ENCODE results near the gene CPT1B.
"Not testable (repeated sequence)": the region's sequence is repeated elsewhere in the genome, so short reads cannot be mapped to it uniquely, and the experiment has no call there.

The CPT1B gene

GRCh38 chr22:50547263-50547985 is 30.8 kb downstream of the CPT1B start:
- FAIRE-seq (no peak), DNase-seq (ENCODE audit: low spot score) (no peak)

GRCh38 chr22:50546326-50547262 is 31.6 kb downstream of the CPT1B start:
- DNase-seq (ENCODE audit: low spot score) (no peak), FAIRE-seq (no peak)

- FAIRE-seq = peak; percentile 65
- no peak for DNase-seq (ENCODE audit: low spot score)
Measured at GRCh38 chr22:50545522-50546325, 32.5 kb downstream of the CPT1B start, which contains the start of gene KLHDC7B. Gene KLHDC7B (plus strand): TSS chr22:50545899. CDS start chr22:50546244, 345 bp downstream.

- FAIRE-seq = no peak
- no peak for DNase-seq (ENCODE audit: low spot score)
Measured at GRCh38 chr22:50544746-50545253, 33.4 kb downstream of the CPT1B start.

- no peak for DNase-seq (ENCODE audit: low spot score)
- FAIRE-seq = no peak
Measured at GRCh38 chr22:50544078-50544745, 34.0 kb downstream of the CPT1B start.

- FAIRE-seq (no peak), DNase-seq (ENCODE audit: low spot score) (no peak)
Measured at GRCh38 chr22:50542416-50542927, 35.8 kb downstream of the CPT1B start.

GRCh38 chr22:50541667-50542026 is 36.6 kb downstream of the CPT1B start:
- peak; percentile 50 for DNase-seq (ENCODE audit: low spot score)
- not testable (repeated sequence) for FAIRE-seq

- FAIRE-seq = no peak
Measured at GRCh38 chr22:50540381-50540780, 37.8 kb downstream of the CPT1B start.

GRCh38 chr22:50537765-50538164 is 40.5 kb downstream of the CPT1B start:
- no peak for FAIRE-seq

More at GRCh38 chr22:50540381-50540780, 37.8 kb downstream of the CPT1B start:
- no peak for DNase-seq (ENCODE audit: low spot score)

GRCh38 chr22:50536226-50536625 is 42.0 kb downstream of the CPT1B start:
- no peak for FAIRE-seq
- no peak for DNase-seq (ENCODE audit: low spot score)

More at GRCh38 chr22:50537765-50538164, 40.5 kb downstream of the CPT1B start:
- DNase-seq (ENCODE audit: low spot score) = no peak

- FAIRE-seq (no peak), DNase-seq (ENCODE audit: low spot score) (no peak)
Measured at GRCh38 chr22:50535113-50535512, 43.1 kb downstream of the CPT1B start.

GRCh38 chr22:50533856-50534711 is 44.1 kb downstream of the CPT1B start:
- FAIRE-seq; DNase-seq (ENCODE audit: low spot score): not testable (repeated sequence)

- DNase-seq (ENCODE audit: low spot score) (no peak), FAIRE-seq (no peak)
Measured at GRCh38 chr22:50532824-50533796, 45.1 kb downstream of the CPT1B start.

- no peak for FAIRE-seq
- DNase-seq (ENCODE audit: low spot score) = no peak
Measured at GRCh38 chr22:50531962-50532674, 46.1 kb downstream of the CPT1B start.

GRCh38 chr22:50531546-50531961 is 46.7 kb downstream of the CPT1B start:
- no peak for FAIRE-seq

GRCh38 chr22:50530877-50531545 is 47.2 kb downstream of the CPT1B start:
- FAIRE-seq = no peak
- DNase-seq (ENCODE audit: low spot score) = no peak

More at GRCh38 chr22:50531546-50531961, 46.7 kb downstream of the CPT1B start:
- no peak for DNase-seq (ENCODE audit: low spot score)

GRCh38 chr22:50530580-50530876 is 47.7 kb downstream of the CPT1B start:
- FAIRE-seq (no peak), DNase-seq (ENCODE audit: low spot score) (no peak)
